ENCODE measurements around the gene APLN.

GRCh38 chrX:129647418-129648410 lies 7.0 kb downstream of the APLN start:
- TF ChIP-seq, protein P1, sequence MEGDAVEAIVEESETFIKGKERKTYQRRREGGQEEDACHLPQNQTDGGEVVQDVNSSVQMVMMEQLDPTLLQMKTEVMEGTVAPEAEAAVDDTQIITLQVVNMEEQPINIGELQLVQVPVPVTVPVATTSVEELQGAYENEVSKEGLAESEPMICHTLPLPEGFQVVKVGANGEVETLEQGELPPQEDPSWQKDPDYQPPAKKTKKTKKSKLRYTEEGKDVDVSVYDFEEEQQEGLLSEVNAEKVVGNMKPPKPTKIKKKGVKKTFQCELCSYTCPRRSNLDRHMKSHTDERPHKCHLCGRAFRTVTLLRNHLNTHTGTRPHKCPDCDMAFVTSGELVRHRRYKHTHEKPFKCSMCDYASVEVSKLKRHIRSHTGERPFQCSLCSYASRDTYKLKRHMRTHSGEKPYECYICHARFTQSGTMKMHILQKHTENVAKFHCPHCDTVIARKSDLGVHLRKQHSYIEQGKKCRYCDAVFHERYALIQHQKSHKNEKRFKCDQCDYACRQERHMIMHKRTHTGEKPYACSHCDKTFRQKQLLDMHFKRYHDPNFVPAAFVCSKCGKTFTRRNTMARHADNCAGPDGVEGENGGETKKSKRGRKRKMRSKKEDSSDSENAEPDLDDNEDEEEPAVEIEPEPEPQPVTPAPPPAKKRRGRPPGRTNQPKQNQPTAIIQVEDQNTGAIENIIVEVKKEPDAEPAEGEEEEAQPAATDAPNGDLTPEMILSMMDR (IDR thresholded peaks at IDR 0.05): no peak
- no peak for TF ChIP-seq POLR2A (IDR thresholded peaks at IDR 0.05)
